IMR-90 (cell line): ENCODE measurements around the gene CDK2AP2. TPM values are rescaled to one million over a fixed set of nuclear protein-coding genes. Genes with fewer than 3 reads are reported as not detected.

Experiments used
- ATAC-seq: fragments of 200-7000 bp; cut with Tn5 transposase; 2 replicates; pipeline ENCODE4 v1.9.1; 2020; ENCODE audit warnings: low read depth, mild to moderate bottlenecking, moderate library complexity
- BruUV-seq: library from RNA; stranded (reverse); fragments of 400-500 nt; replicated peaks from 2 replicates; lab custom pipeline; 2021; lab: Mats Ljungman, UMichigan
- CTCF ChIA-PET: fragments of 300-600 bp; formaldehyde crosslinking; extraction: SDS; loops from one replicate; lab custom pipeline; 2021; ENCODE audit warnings: antibody characterized with exemption; lab: Yijun Ruan, JAX
- POLR2A ChIA-PET: fragments of 300-600 bp; sonication (Branson Sonifier 250); formaldehyde crosslinking; loops from one replicate; lab custom pipeline; 2022; ENCODE audit warnings: antibody characterized with exemption; ENCODE audit not compliant: unreplicated experiment; lab: Charles Lee
- DNase-seq: peaks from one replicate; pipeline ENCODE4 v3.0.0; 2013
- H2AFZ ChIP-seq: replicated peaks from 2 replicates; pipeline ENCODE3; 2013; ENCODE audit warnings: low read length, mild to moderate bottlenecking; ENCODE audit not compliant: poor library complexity
- H2AK5ac ChIP-seq: 2 replicates; pipeline ENCODE4 v1.6.1; 2013; ENCODE audit warnings: low read depth, low read length, inconsistent platforms
- H2AK9ac ChIP-seq: replicated peaks from 2 replicates; pipeline ENCODE3; 2013; ENCODE audit warnings: mild to moderate bottlenecking, low read depth, low read length, moderate library complexity; ENCODE audit not compliant: poor library complexity
- H2BK120ac ChIP-seq: 2 replicates; pipeline ENCODE4 v1.6.1; 2013; ENCODE audit warnings: low read depth, low read length, inconsistent platforms
- H2BK15ac ChIP-seq: 3 replicates; pipeline ENCODE4 v1.6.1; 2013; ENCODE audit warnings: low read depth, low read length, inconsistent platforms
- H2BK20ac ChIP-seq: 2 replicates; pipeline ENCODE4 v1.6.1; 2013; ENCODE audit warnings: low read depth, mild to moderate bottlenecking, inconsistent platforms, low read length, moderate library complexity
- H2BK5ac ChIP-seq: 2 replicates; pipeline ENCODE4 v1.6.1; 2013; ENCODE audit warnings: mild to moderate bottlenecking, low read depth, low read length, inconsistent platforms; ENCODE audit not compliant: poor library complexity, severe bottlenecking
- H3K14ac ChIP-seq: replicated peaks from 2 replicates; pipeline ENCODE4 v1.6.1; 2013; ENCODE audit warnings: low read depth, low read length, inconsistent platforms
- H3K18ac ChIP-seq: 2 replicates; pipeline ENCODE4 v1.6.1; 2013; ENCODE audit warnings: low read depth, low read length, control low read depth
- H3K23ac ChIP-seq: 2 replicates; pipeline ENCODE4 v1.6.1; 2013; ENCODE audit warnings: low read depth, low read length, inconsistent platforms
- H3K27ac ChIP-seq: 2 replicates; pipeline ENCODE4 v1.5.1; 2013; ENCODE audit warnings: mild to moderate bottlenecking, control low read depth, low read length; ENCODE audit not compliant: insufficient read depth
- H3K27me3 ChIP-seq: 2 replicates; pipeline ENCODE4 v1.6.1; 2013; ENCODE audit warnings: low read length; ENCODE audit not compliant: control insufficient read depth, insufficient read depth
- H3K36me3 ChIP-seq: 2 replicates; pipeline ENCODE4 v1.6.1; 2013; ENCODE audit warnings: low read length, mixed read lengths; ENCODE audit not compliant: control insufficient read depth, insufficient read depth
- H3K4ac ChIP-seq: 2 replicates; pipeline ENCODE4 v1.6.1; 2013; ENCODE audit warnings: low read depth, low read length, inconsistent platforms
- H3K4me1 ChIP-seq: 2 replicates; pipeline ENCODE4 v1.6.1; 2013; ENCODE audit warnings: low read length, mixed read lengths; ENCODE audit not compliant: control insufficient read depth, insufficient read depth
- H3K4me2 ChIP-seq: 2 replicates; pipeline ENCODE4 v1.6.1; 2013; ENCODE audit warnings: low read depth, mild to moderate bottlenecking, control low read depth, low read length, moderate library complexity
- H3K4me3 ChIP-seq: 2 replicates; pipeline ENCODE4 v1.5.1; 2013; ENCODE audit warnings: low read depth, mild to moderate bottlenecking, control low read depth, low read length, moderate library complexity; ENCODE audit not compliant: insufficient read depth
- H3K56ac ChIP-seq: 2 replicates; pipeline ENCODE4 v1.6.1; 2013; ENCODE audit warnings: low read length, inconsistent platforms; ENCODE audit not compliant: insufficient read depth; ENCODE audit errors: extremely low read depth
- H3K79me1 ChIP-seq, 2 experiments: 2 replicates each; pipeline ENCODE4 v1.6.1; 2013; ENCODE audit warnings: low read length in 2 of 2, inconsistent platforms in 1 of 2, low read depth in 1 of 2
- H3K9ac ChIP-seq: 2 replicates; pipeline ENCODE4 v1.6.1; 2013; ENCODE audit warnings: low read depth, low read length, control low read depth
- H3K9me1 ChIP-seq: 2 replicates; pipeline ENCODE4 v1.6.1; 2013; ENCODE audit warnings: low read length, inconsistent platforms; ENCODE audit not compliant: insufficient read depth
- H3K9me3 ChIP-seq: 2 replicates; pipeline ENCODE4 v1.6.1; 2013; ENCODE audit warnings: low read length; ENCODE audit not compliant: control insufficient read depth, insufficient read depth
- H4K20me1 ChIP-seq: 2 replicates; pipeline ENCODE4 v1.6.1; 2013; ENCODE audit warnings: low read length, inconsistent platforms; ENCODE audit not compliant: insufficient read depth
- H4K5ac ChIP-seq: 2 replicates; pipeline ENCODE4 v1.6.1; 2013; ENCODE audit warnings: mild to moderate bottlenecking, low read depth, low read length, control low read depth
- H4K8ac ChIP-seq, 2 experiments: 2 replicates each; pipeline ENCODE4 v1.6.1; 2013; ENCODE audit warnings: low read depth in 2 of 2, low read length in 2 of 2, control low read depth in 1 of 2, inconsistent platforms in 1 of 2
- H4K91ac ChIP-seq: 2 replicates; pipeline ENCODE4 v1.6.1; 2013; ENCODE audit warnings: low read depth, low read length, inconsistent platforms; ENCODE audit not compliant: insufficient read depth
- BHLHE40 ChIP-seq: fragments of 150-350 bp; IDR thresholded peaks from 2 replicates; pipeline ENCODE4 v1.6.1; 2016; ENCODE audit warnings: mild to moderate bottlenecking, low read depth, low read length
- CEBPB ChIP-seq: IDR thresholded peaks from 2 replicates; pipeline ENCODE4 v1.6.1; 2012; ENCODE audit warnings: low read depth, low read length, improper control_type of control experiment
- CHD1 ChIP-seq: IDR thresholded peaks from 2 replicates; pipeline ENCODE4 v1.6.1; 2012; ENCODE audit warnings: low read depth, low read length, improper control_type of control experiment
- FOS ChIP-seq: fragments of 150-350 bp; IDR thresholded peaks from 2 replicates; pipeline ENCODE4 v1.6.1; 2016; ENCODE audit warnings: low read depth, low read length
- MAFK ChIP-seq: IDR thresholded peaks from 2 replicates; pipeline ENCODE4 v1.6.1; 2012; ENCODE audit warnings: low read depth, low read length, improper control_type of control experiment
- MAZ ChIP-seq: IDR thresholded peaks from 2 replicates; pipeline ENCODE4 v1.6.1; 2012; ENCODE audit warnings: low read depth, mild to moderate bottlenecking, low read length, improper control_type of control experiment, moderate library complexity, borderline replicate concordance
- NFE2L2 ChIP-seq: fragments of 150-350 bp; IDR thresholded peaks from 2 replicates; pipeline ENCODE4 v1.6.1; 2016; ENCODE audit warnings: low read depth, mild to moderate bottlenecking, low read length
- RAD21 ChIP-seq: IDR thresholded peaks from 2 replicates; pipeline ENCODE4 v1.6.1; 2012; ENCODE audit warnings: low read length, improper control_type of control experiment
- RCOR1 ChIP-seq: IDR thresholded peaks from 2 replicates; pipeline ENCODE4 v1.6.1; 2012; ENCODE audit warnings: mild to moderate bottlenecking, low read length, improper control_type of control experiment; ENCODE audit not compliant: insufficient replicate concordance
- RFX5 ChIP-seq: IDR thresholded peaks from 2 replicates; pipeline ENCODE4 v1.8.0; 2012; ENCODE audit warnings: low read depth, mild to moderate bottlenecking, low read length, moderate library complexity
- SMC3 ChIP-seq: fragments of 150-350 bp; IDR thresholded peaks from 2 replicates; pipeline ENCODE4 v1.6.1; 2016; ENCODE audit warnings: low read depth, mild to moderate bottlenecking, antibody characterized with exemption, low read length, moderate library complexity
- USF2 ChIP-seq: fragments of 150-350 bp; IDR thresholded peaks from 2 replicates; pipeline ENCODE4 v1.6.1; 2017; ENCODE audit warnings: mild to moderate bottlenecking, antibody characterized with exemption, low read length, low read depth
- dilution Hi-C: fragments of 300-500 bp; cut with HindIII; formaldehyde crosslinking; loops from one replicate; pipeline ENCODE4 v1.14.3; 2018; ENCODE audit warnings: low sequenced_read_pairs; ENCODE audit not compliant: unreplicated experiment
- in situ Hi-C: fragments of 300-500 bp; cut with MboI; formaldehyde crosslinking; loops from 3 replicates; pipeline ENCODE4 v1.14.3; 2019; ENCODE audit warnings: low sequenced_read_pairs, inconsistent platforms, mixed read lengths
- intact Hi-C: fragments of 100-400 bp; cut with micrococcal nuclease; formaldehyde crosslinking; loops from 2 replicates; pipeline ENCODE4 v1.10.0; 2022
- polyA plus RNA-seq, 3 experiments: library from polyadenylated mRNA; depleted of rRNA; stranded (reverse); fragments of >200 nt; gene quantifications; 2 replicates each; pipeline ENCODE4 v1.2.3, GENCODE V29; 2012; ENCODE audit warnings: low replicate concordance in 1 of 3
- total RNA-seq: library from RNA; depleted of rRNA; stranded (reverse); fragments of >200 nt; gene quantifications from 2 replicates; pipeline ENCODE4 v1.2.3, GENCODE V29; 2012
- TF ChIP-seq, protein P1 (sequence below): fragments of 150-350 bp; IDR thresholded peaks from 2 replicates; pipeline ENCODE4 v1.6.1; 2016; ENCODE audit warnings: low read depth, mild to moderate bottlenecking, low read length, moderate library complexity, borderline replicate concordance
- TF ChIP-seq, protein P2 (sequence below): conservative IDR thresholded peaks from 2 replicates; pipeline ENCODE4 v1.5.1; 2012; ENCODE audit warnings: mild to moderate bottlenecking, low read depth, low read length, improper control_type of control experiment

Gene CDK2AP2
- total and polyA plus RNA-seq, 2 of the 4 experiments (the other 2 are of a cell fraction), result 8.1 to 44.7 TPM

DNA sequence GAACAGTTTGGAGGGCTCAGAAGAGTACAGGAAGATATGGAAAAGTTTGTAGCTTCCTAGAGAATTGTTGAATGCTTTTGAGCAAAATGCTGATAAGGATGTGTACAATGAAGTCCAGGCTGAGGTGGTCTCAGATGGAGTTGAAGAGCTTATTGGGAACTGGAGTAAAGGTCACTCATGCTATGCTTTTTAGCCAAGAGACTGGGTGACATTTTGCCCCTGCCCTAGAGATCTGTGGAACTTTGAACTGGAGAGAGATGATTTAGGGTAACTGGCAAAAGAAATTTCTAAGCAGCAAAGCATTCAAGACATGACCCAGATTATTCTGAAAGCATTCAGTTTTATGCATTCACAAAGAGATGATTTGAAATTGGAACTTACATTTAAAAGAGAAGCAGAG, 43.2 kb upstream of the CDK2AP2 start:
- Histone ChIP-seq H3K23ac (no peak overlapping the region), H2BK120ac (no peak overlapping the region), H3K79me1 (no peaks in the 10 kb centered on the region), H2AK5ac (no peak overlapping the region), H3K36me3 (no peaks in the 10 kb centered on the region), H3K4me3 (no peak overlapping the region), H3K14ac (no peak overlapping the region), H2AK9ac (no peak overlapping the region), H4K5ac (no peak overlapping the region), H3K4me1 (no peaks in the 10 kb centered on the region), H2BK5ac (no peak overlapping the region), H3K4me2 (no peak overlapping the region), H3K9me3 (peaks cover 5% of the 10 kb centered on the region; the same call in 1 of the 2 replicates), H4K20me1 (no peaks in the 10 kb centered on the region), H3K18ac (no peak overlapping the region), H2BK15ac (no peak overlapping the region), H4K91ac (no peak overlapping the region), H3K56ac (no peak overlapping the region), H3K9ac (no peak overlapping the region), H2AFZ (no peak overlapping the region), H3K4ac (no peak overlapping the region), H2BK20ac (no peak overlapping the region), H4K8ac (no peak overlapping the region), H3K9me1 (no peaks in the 10 kb centered on the region), H3K27ac (no peak overlapping the region), H3K27me3 (peaks cover 7% of the 10 kb centered on the region; the same call in 1 of the 2 replicates)
- BruUV-seq, result no TSS peak
- intact Hi-C loops, result no loop called here
- no peak for DNase-seq
- TF ChIP-seq, protein P1, sequence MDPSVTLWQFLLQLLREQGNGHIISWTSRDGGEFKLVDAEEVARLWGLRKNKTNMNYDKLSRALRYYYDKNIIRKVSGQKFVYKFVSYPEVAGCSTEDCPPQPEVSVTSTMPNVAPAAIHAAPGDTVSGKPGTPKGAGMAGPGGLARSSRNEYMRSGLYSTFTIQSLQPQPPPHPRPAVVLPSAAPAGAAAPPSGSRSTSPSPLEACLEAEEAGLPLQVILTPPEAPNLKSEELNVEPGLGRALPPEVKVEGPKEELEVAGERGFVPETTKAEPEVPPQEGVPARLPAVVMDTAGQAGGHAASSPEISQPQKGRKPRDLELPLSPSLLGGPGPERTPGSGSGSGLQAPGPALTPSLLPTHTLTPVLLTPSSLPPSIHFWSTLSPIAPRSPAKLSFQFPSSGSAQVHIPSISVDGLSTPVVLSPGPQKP, result no peak
- TF ChIP-seq, protein P2, sequence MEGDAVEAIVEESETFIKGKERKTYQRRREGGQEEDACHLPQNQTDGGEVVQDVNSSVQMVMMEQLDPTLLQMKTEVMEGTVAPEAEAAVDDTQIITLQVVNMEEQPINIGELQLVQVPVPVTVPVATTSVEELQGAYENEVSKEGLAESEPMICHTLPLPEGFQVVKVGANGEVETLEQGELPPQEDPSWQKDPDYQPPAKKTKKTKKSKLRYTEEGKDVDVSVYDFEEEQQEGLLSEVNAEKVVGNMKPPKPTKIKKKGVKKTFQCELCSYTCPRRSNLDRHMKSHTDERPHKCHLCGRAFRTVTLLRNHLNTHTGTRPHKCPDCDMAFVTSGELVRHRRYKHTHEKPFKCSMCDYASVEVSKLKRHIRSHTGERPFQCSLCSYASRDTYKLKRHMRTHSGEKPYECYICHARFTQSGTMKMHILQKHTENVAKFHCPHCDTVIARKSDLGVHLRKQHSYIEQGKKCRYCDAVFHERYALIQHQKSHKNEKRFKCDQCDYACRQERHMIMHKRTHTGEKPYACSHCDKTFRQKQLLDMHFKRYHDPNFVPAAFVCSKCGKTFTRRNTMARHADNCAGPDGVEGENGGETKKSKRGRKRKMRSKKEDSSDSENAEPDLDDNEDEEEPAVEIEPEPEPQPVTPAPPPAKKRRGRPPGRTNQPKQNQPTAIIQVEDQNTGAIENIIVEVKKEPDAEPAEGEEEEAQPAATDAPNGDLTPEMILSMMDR, result no peak
- TF ChIP-seq BHLHE40 (no peak), RAD21 (no peak), FOS (no peak), NFE2L2 (no peak), RCOR1 (no peak), MAZ (no peak), CHD1 (no peak), SMC3 (no peak), RFX5 (no peak), MAFK (no peak), USF2 (no peak), CEBPB (no peak)
- no peak for ATAC-seq
- ChIA-PET POLR2A (no interaction called here), CTCF (no interaction called here)
- in situ Hi-C loops, result no loop called here
- dilution Hi-C loops, result no loop called here
